Suprapubic skin (tissue), 4 donors: Measurements from ENCODE around the gene NTM. TPM values are rescaled to one million over a fixed set of nuclear protein-coding genes. Genes with fewer than 3 reads are reported as not detected.
A peak's percentile ranks its signal among the peaks of the same experiment; 100 is the strongest.
"Not testable (repeated sequence)": the region's sequence is repeated elsewhere in the genome, so short reads cannot be mapped to it uniquely, and the experiment has no call there.

Source experiments
- DNase-seq, 2 donors: peaks; one replicate each; pipeline ENCODE4 v3.0.0-alpha.2; 2019; ENCODE audit warnings: low spot score in 2 of 2
- H3K27ac ChIP-seq: fragments of 200-600 bp; sonication (generic); one replicate; pipeline ENCODE4 v1.5.1; 2019
- H3K27me3 ChIP-seq: fragments of 200-600 bp; sonication (generic); one replicate; pipeline ENCODE4 v1.5.1; 2019
- H3K36me3 ChIP-seq: fragments of 200-600 bp; sonication (generic); one replicate; pipeline ENCODE4 v1.5.1; 2019
- H3K4me1 ChIP-seq: fragments of 200-600 bp; sonication (generic); one replicate; pipeline ENCODE4 v1.5.1; 2019
- H3K4me3 ChIP-seq: fragments of 200-600 bp; sonication (generic); one replicate; pipeline ENCODE4 v1.5.1; 2019; ENCODE audit warnings: mild to moderate bottlenecking
- H3K9me3 ChIP-seq: fragments of 200-600 bp; sonication (generic); one replicate; pipeline ENCODE4 v1.5.1; 2019
- EP300 ChIP-seq: sonication (generic); formaldehyde crosslinking; IDR thresholded peaks from one replicate; pipeline ENCODE4 v1.6.1; 2017; ENCODE audit warnings: antibody characterized with exemption
- POLR2A ChIP-seq, 2 donors: fragments of 450-650 bp; IDR thresholded peaks; one replicate each; pipeline ENCODE4 v1.6.1; 2017; ENCODE audit warnings: antibody characterized with exemption in 2 of 2, mild to moderate bottlenecking in 2 of 2, moderate library complexity in 2 of 2
- POLR2AphosphoS5 ChIP-seq, 3 donors: sonication (generic); formaldehyde crosslinking; IDR thresholded peaks; one replicate each; pipeline ENCODE4 v1.6.1; 2017; ENCODE audit warnings: antibody characterized with exemption in 3 of 3
- WGBS: methylation state at CpG from one replicate; pipeline ENCODE4 v1.1.5; 2018; 5-methylcytosine and 5-hydroxymethylcytosine counted together
- total RNA-seq, 4 donors: library from RNA; depleted of rRNA; stranded (reverse); fragments of >200 nt; gene quantifications; one replicate each; pipeline ENCODE4 v1.1.0, GENCODE V29; 2016
- TF ChIP-seq, protein P1 (sequence below), 2 donors: fragments of 200-600 bp in 1 of 2; fragments of 450-650 bp in 1 of 2; sonication (generic) in 1 of 2; IDR thresholded peaks; one replicate each; pipeline ENCODE4 v1.5.1; 2016 to 2019; ENCODE audit warnings: antibody characterized with exemption in 2 of 2, mild to moderate bottlenecking in 1 of 2, moderate library complexity in 1 of 2

The NTM gene
- total RNA-seq, 4 donors from 2014 or later, result 0.19 to 19.1 (median 2.1) TPM

DNA sequence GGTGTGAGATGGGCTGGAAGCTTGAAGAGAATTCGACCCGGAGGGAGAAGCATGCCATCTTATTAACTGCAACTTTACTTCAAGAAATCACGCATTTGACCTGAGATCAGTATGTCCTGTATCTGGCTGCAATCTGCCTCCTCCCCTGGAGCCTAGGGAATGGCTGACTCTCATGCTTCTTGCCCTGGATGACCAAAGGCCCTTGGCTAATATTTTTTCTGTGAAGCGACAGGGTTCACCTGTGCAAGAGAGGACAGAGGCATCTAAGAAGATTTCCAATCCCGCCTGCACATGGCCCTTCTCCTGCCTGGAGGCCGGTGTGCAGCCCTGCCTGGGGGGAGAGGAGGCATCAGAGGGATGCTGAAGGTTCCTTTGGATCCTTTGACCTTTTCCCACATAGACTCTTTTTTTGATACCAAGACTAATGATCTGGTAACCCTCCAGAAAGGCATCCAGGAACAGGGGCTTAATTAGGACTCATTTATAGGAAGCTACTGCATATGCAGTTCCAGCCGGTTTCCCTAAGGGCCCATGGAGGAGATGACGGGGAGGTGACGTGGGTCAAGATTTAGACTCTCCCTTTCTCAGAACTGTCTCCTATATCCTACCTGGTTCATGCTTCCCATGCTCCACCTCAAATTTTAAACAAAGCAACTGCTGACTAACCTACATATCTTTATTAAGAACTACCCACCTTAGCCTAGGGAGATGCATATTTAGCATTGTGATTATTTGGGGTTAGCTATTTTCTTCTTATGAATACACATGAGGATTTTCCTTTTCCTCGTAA is 50.8 kb downstream of the NTM start:
- peaks cover 4% of the 10 kb centered on the region for H3K4me1 ChIP-seq
- no peaks in the 10 kb centered on the region for H3K36me3 ChIP-seq
- WGBS, result 89% methylated on average over 10 of the region's 10 CpGs
- no peaks in the 10 kb centered on the region for H3K27me3 ChIP-seq
- H3K27ac ChIP-seq, result no peak overlapping the region
- TF ChIP-seq POLR2AphosphoS5 (IDR thresholded peaks at IDR 0.05), result no peak
- H3K9me3 ChIP-seq, result no peaks in the 10 kb centered on the region
- H3K4me3 ChIP-seq, result no peak overlapping the region
- no peak for DNase-seq

DNA sequence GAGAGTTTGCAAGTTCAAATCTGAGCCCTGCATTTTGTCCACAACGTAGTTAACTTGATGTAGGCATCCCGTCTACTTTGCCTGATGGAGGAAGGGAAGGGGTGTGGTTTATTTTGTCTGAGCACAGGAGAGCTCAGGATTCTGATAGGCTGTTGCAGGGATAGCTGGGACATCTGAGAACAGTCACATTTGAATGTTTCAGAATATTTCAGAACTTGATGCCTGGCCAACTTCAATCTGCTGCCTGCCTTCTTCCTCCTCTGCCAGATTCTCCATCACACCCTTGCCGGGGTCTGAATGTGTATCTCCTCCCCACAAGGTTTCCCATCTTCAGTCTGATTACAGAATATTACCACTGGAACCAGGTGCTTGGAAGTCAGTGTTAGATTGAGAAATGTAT is 51.6 kb downstream of the NTM start:
- no peak for DNase-seq
- Histone ChIP-seq H3K9me3 (no peaks in the 10 kb centered on the region), H3K27ac (no peak overlapping the region), H3K4me3 (no peak overlapping the region), H3K4me1 (peaks cover 4% of the 10 kb centered on the region), H3K27me3 (no peaks in the 10 kb centered on the region), H3K36me3 (no peaks in the 10 kb centered on the region)
- TF ChIP-seq POLR2AphosphoS5 (IDR thresholded peaks at IDR 0.05) (no peak), POLR2A (IDR thresholded peaks at IDR 0.05) (no peak), EP300 (no peak)
- TF ChIP-seq, protein P1, sequence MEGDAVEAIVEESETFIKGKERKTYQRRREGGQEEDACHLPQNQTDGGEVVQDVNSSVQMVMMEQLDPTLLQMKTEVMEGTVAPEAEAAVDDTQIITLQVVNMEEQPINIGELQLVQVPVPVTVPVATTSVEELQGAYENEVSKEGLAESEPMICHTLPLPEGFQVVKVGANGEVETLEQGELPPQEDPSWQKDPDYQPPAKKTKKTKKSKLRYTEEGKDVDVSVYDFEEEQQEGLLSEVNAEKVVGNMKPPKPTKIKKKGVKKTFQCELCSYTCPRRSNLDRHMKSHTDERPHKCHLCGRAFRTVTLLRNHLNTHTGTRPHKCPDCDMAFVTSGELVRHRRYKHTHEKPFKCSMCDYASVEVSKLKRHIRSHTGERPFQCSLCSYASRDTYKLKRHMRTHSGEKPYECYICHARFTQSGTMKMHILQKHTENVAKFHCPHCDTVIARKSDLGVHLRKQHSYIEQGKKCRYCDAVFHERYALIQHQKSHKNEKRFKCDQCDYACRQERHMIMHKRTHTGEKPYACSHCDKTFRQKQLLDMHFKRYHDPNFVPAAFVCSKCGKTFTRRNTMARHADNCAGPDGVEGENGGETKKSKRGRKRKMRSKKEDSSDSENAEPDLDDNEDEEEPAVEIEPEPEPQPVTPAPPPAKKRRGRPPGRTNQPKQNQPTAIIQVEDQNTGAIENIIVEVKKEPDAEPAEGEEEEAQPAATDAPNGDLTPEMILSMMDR (IDR thresholded peaks at IDR 0.05), result no peak
- WGBS, result 30% methylated on average over 3 of the region's 3 CpGs

DNA sequence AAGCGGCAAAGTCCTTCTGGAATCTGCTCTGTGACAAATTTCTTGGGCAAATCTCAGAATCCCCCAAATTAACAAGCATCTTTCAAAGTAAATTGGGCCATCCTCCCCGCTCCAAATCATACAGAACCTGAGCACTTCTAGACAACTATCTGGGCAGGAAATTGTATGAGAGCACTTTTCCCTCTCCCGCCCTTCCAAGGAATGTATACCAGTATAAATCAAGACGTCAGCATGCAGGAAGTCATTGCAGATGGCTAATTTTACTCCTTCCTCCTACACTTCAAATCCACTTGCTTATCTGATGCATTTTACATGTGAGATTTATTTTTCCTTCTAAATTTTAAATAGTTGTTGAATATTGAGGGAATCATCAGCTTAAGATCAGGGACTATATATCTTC is 52.1 kb downstream of the NTM start:
- no peak overlapping the region for H3K4me3 ChIP-seq
- DNase-seq, result no peak

DNA sequence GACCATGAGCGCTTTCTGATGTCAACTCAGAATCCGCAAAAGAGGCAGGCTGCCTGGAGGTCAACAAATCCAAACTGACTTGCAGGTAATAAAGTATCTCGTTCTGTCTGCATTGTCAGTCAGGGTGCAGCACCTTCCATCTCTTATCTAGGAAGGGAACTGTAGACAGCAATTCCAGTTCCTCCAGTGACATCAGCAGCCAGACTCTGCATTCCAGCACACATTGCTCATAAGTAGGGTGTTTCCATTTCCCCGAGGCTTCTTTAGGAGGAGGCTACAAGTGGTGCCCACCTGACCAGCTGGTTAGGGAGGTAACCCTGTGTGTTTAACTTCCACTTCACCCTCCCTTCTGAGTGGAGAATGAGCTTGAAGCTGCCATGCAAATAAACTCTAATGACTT is 53.3 kb downstream of the NTM start:
- Histone ChIP-seq H3K27me3 (no peaks in the 10 kb centered on the region), H3K4me3 (no peak overlapping the region), H3K4me1 (peaks cover 4% of the 10 kb centered on the region), H3K27ac (peak overlapping the region; percentile 32), H3K36me3 (no peaks in the 10 kb centered on the region), H3K9me3 (no peaks in the 10 kb centered on the region)
- DNase-seq, result no peak
- 31% methylated on average over 3 of the region's 4 CpGs for WGBS
- TF ChIP-seq POLR2AphosphoS5 (IDR thresholded peaks at IDR 0.05), result peak in 1 of 3 donors; percentile 33
- TF ChIP-seq EP300, result no peak

More for the DNA sequence above, 52.1 kb downstream of the NTM start:
- H3K9me3 ChIP-seq, result no peaks in the 10 kb centered on the region
- H3K4me1 ChIP-seq, result peaks cover 4% of the 10 kb centered on the region
- no peak overlapping the region for H3K27ac ChIP-seq
- no peaks in the 10 kb centered on the region for H3K27me3 ChIP-seq
- WGBS, result 20% methylated on average over 4 of the region's 4 CpGs
- TF ChIP-seq POLR2AphosphoS5 (IDR thresholded peaks at IDR 0.05) (no peak), POLR2A (IDR thresholded peaks at IDR 0.05) (no peak), EP300 (no peak)
- TF ChIP-seq, protein P1 (IDR thresholded peaks at IDR 0.05), result no peak
- no peaks in the 10 kb centered on the region for H3K36me3 ChIP-seq

DNA sequence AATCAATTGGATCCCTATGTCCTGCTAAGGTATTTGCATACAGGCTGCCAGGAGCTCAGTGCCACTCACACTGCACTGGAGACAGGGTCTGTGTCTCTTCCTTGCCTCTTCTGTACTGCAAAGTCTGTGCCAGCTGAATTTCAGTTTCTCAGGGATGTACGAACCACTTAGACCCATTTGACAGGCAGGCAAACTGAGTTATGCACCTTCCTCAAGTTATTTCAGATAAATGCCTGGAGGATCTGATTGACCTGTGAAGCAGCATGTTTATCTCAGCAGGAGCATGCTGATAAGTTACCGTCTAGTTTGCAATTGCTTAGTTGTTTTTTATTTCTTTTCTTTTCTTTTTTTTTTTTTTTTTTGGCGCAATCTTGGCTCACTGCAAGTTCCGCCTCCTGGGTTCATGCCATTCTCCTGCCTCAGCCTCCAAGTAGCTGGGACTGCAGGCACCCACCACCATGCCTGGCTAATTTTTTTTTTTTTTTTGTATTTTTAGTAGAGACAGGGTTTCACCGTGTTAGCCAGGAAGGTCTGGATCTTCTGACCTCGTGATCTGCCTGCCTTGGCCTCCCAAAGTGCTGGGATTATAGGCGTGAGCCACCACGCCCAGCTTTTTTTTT is 54.0 kb downstream of the NTM start:
- not testable (repeated sequence) for H3K9me3 ChIP-seq, H3K36me3 ChIP-seq, DNase-seq, H3K4me1 ChIP-seq, H3K4me3 ChIP-seq, H3K27ac ChIP-seq, H3K27me3 ChIP-seq
- WGBS, result 60% methylated on average over 8 of the region's 8 CpGs

DNA sequence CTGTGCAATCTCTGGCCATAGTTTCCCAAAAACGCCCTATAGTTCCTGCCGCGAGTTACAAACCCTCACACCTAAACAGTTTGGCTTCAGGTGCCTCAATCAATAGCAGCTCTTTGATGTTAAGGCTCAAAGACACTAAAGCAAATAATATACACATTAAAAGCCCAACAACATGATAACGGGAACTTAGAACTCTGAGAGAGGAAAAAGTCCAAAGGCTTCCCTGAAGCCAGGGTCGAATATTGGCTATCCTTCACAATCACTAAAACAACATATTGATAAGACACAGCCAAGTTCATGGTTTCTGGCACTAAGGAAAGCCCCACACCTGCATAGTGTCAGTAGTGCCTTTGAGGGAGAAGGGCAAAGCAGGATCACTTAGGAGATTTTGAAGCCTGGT is 54.9 kb downstream of the NTM start:
- DNase-seq, result no peak
- no peaks in the 10 kb centered on the region for H3K36me3 ChIP-seq
- no peak overlapping the region for H3K27ac ChIP-seq
- no peak overlapping the region for H3K4me3 ChIP-seq
- peaks cover 4% of the 10 kb centered on the region for H3K4me1 ChIP-seq
- H3K9me3 ChIP-seq, result no peaks in the 10 kb centered on the region
- 67% methylated on average over 5 of the region's 5 CpGs for WGBS
- no peaks in the 10 kb centered on the region for H3K27me3 ChIP-seq
- no peak for TF ChIP-seq POLR2A (IDR thresholded peaks at IDR 0.05)
- TF ChIP-seq, protein P1 (IDR thresholded peaks at IDR 0.05), result no peak
- TF ChIP-seq EP300, result no peak
- TF ChIP-seq POLR2AphosphoS5 (IDR thresholded peaks at IDR 0.05), result no peak
